ENCODE data around the gene DLG2. TPM values are rescaled to one million over a fixed set of nuclear protein-coding genes. Genes with fewer than 3 reads are reported as not detected.

Gene DLG2
- total RNA-seq, 1 donor from 2014 or later: 6.1 TPM

DNA sequence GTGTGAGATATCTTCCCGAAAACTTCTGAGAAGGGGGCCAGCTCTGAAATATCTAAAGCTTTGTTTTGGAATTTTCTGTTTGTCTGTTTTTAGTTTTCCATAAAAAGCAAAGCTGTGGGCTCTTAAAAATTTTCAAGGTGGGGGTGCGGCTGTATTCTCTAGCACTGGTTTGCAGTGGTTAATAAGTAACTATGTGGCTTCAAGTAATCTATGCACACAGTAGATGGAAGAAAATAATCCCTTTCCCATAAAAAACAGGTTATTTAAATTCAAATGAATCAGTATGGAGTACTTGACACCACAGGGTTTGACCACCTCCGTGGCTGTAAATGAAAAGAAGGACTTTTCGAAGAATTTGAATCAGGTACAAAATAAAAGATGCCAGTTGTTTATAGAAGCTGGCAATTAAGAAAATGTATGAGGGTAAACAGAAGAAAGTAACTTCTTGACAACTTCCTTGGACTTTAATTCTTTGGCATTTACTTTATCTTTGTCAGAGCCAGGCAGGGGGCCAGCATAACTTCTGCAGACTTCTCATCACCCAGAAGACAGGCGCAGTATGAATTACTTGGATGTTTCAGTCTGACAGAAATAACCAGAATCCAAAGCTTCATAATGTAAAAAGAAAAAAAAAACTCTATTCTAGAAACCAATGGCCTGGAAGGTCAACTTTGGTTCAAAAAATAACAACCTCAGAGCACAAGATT lies 981.0 kb downstream of the DLG2 start:
- ATAC-seq (ENCODE audit: poor library complexity): no peak
- no peak for DNase-seq
- intact Hi-C loops (cut with DNase I): no loop called here

DNA sequence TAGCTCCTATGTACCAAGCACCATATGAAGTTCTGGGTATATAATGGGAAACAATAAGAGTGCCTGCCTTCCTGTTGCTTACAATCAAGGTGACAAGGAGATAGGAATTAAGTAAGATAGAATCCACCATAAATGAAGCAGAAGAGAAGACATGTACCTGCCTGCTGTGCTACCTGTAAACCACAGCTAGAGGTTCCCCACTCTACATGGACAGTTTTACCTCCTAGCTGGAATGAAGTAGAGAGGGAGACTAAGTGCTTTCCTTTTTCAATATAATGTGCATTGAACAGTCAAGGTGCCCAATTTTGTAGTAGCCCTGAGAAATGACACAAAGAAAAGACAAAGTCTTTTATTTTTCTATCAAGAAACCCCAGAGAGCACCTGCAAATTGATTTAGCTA lies 984.6 kb downstream of the DLG2 start:
- ATAC-seq (ENCODE audit: poor library complexity) (no peak), DNase-seq (no peak)

DNA sequence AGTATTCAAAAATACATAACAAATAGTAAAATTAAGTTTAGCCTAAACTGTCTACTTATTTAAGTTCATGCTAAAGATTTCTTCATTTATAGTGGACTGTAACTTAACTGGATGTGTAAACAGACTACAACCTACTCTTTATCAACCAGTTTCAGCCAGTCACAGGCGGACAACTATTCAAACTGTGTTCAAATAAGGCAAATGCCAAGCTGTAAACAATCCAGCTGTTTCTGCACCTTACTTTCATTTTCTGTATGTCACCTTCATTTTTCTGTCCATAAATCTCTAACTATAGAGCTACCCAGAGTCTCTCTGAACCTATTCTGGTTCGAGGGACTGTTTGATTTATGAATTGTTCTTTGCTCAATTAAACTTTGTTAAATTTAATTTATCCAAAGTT lies 992.8 kb downstream of the DLG2 start:
- no peak for DNase-seq
- intact Hi-C loops (cut with DNase I): no loop called here
- ATAC-seq (ENCODE audit: poor library complexity): no peak

More for the DNA sequence above, 984.6 kb downstream of the DLG2 start:
- intact Hi-C loops (cut with DNase I): no loop called here

GRCh38 chr11:84628871-84629620 lies 998.1 kb downstream of the DLG2 start:
- intact Hi-C loops (cut with DNase I): no loop called here
- ATAC-seq (ENCODE audit: poor library complexity) (no peak), DNase-seq (no peak)

DNA sequence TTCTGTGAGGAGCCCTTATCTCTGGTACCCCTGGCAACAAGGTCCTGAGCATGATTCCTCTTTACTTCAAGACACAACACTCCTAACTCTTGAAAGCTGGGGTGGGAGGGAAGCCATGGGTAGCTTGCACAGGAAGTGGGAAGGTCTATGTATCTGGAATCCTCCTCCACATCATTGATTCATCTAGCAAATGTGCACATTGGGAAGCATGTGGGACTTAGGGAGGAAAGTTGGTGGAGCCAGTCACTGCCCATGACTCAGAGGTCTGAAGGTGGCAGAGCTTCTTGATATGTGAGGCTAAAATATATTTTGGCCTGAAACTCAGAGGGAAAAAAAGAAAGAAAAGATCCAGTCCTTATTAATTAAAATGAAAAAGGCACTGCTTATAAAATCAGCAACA lies 1000.9 kb downstream of the DLG2 start:
- intact Hi-C loops (cut with DNase I): no loop called here

DNA sequence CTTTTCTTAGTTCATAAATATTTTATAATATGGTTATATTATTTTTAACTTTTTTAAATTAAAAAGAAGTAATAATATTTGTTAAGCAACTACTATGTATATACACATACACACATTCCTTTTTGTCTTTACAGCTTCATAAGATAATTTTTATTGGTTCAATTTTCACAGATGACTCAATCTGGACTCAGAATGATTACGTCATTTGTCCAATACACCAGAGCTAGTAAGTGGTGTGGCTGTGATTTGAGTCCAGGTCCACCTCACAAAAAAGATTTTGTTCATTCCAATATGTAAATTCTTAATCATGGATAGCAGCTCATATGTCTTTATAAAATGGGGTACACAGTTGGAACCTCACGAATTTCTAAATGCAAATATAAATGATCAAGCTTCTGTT lies 1014.5 kb downstream of the DLG2 start:
- intact Hi-C loops (cut with DNase I): no loop called here
- ATAC-seq (ENCODE audit: poor library complexity): no peak
- DNase-seq: no peak

More for the DNA sequence above, 1000.9 kb downstream of the DLG2 start:
- no peak for ATAC-seq (ENCODE audit: poor library complexity)
- DNase-seq: no peak

DNA sequence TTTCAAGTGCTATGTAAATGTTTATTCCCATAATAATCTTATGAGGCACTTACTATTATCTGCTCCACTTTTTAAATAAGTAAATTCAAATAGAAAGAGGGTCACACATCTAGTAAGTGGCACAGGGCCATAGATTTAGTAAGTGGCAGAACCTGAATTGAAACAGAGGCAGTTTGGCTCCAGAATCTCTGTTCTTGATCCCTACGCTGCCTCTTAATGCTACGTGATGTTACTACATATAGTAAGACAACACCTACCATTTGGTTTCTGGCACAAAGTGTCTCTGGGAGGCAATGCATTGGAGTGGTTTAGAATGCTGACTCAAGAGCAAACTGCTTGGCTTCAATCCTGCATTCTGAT lies 1018.3 kb downstream of the DLG2 start:
- peak; percentile 82 for ATAC-seq (ENCODE audit: poor library complexity)
- intact Hi-C loops (cut with DNase I): no loop called here

GRCh38 chr11:84607975-84608836 lies 1018.9 kb downstream of the DLG2 start:
- no peak for DNase-seq
- ATAC-seq (ENCODE audit: poor library complexity): peak; percentile 81
- intact Hi-C loops (cut with DNase I): no loop called here

More for the DNA sequence above, 1018.3 kb downstream of the DLG2 start:
- DNase-seq: no peak

DNA sequence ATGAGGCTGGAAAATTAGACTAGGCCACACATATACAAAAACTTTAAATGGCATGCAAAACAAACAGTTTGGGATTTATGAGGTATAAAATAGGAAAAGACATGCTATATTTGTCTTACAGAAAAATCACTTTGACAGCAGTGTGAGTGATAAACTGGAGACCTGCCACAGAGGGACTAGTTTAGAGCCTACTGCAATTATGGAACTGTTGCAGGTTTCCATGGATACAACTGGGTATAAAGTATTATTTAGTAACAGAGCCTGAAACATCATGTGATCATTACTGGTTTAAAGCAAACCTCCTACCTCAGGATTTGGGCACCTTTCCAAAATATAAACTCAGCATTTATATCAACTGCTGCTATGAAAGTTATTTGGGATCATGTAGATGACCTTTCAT lies 1032.5 kb downstream of the DLG2 start:
- intact Hi-C loops (cut with DNase I): no loop called here
- DNase-seq (no peak), ATAC-seq (ENCODE audit: poor library complexity) (no peak)

GRCh38 chr11:84590106-84590505 lies 1037.0 kb downstream of the DLG2 start:
- DNase-seq: no peak
- intact Hi-C loops (cut with DNase I): no loop called here
- ATAC-seq (ENCODE audit: poor library complexity): no peak

DNA sequence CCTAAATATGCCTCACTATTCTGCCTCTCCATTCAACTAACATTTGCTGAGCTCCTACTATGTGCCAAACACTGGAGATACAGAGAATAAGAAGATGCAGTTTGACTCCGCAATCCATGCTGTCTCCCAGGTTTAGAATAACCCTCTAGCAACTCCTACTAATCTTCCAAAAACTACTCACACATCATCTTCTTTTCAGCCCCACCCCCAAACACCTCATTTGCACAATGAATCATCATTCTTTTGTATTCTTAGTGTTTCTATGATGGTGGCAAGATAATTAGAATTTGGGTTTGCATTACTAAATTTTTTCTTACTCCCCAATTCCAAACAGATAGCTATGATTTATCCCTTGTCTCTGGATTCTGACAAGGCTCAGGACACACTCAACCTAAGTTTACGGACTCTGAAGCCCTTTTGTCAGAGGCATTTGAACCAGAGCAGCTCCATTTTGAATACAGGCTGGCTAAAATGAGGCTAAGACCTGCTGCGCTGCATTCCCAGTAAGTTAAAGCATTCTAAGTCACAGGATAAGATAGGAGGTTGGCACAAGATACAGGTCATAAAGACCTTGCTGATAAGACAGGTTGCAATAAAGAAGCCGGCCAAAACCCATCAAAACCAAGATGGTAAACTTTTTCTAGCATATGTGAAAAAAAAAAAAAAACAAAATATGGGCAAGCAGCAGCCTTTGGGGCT lies 1038.9 kb downstream of the DLG2 start:
- DNase-seq (no peak), ATAC-seq (ENCODE audit: poor library complexity) (no peak)
- intact Hi-C loops (cut with DNase I): no loop called here

DNA sequence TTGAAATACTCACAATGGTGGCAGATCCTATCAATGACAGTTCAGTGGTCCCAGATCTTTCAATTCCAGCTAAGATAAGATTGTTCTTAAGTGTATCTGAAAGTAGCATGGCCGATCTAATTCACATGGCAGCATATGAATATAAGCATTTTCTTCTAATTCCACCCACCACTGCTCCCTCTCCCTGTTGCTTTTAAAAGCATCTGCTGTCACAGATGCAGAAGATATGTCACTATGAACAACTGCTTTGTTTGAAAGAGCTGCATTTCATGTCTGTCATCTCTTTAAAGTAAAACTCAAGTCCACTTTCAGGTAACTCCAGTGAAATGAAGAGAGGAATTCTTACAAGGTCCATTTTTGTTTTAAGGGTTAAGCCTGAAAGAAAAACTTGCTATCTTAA lies 1044.0 kb downstream of the DLG2 start:
- ATAC-seq (ENCODE audit: poor library complexity) (no peak), DNase-seq (no peak)
- intact Hi-C loops (cut with DNase I): no loop called here

DNA sequence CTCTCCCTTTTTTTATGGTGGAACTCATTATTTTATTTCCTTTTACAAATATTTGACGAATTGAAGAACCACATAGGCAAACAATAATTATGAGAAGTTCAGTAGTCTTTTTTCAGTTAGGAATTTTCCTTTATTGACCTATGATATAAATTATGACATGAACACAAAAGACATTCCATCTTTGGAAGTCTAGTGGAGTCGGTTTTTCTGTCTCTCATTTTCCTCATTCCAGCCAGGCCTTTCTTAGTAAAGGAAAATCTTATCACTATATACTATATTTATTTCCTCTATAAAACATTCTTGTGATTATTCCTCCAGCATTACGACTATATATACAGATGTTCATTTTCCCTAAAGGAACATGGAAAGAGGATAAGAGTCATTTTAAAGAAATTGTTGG lies 1046.1 kb downstream of the DLG2 start:
- ATAC-seq (ENCODE audit: poor library complexity): no peak
- no peak for DNase-seq
- intact Hi-C loops (cut with DNase I): no loop called here

GRCh38 chr11:84580428-84580827 lies 1046.7 kb downstream of the DLG2 start:
- intact Hi-C loops (cut with DNase I): no loop called here
- ATAC-seq (ENCODE audit: poor library complexity): no peak
- no peak for DNase-seq

DNA sequence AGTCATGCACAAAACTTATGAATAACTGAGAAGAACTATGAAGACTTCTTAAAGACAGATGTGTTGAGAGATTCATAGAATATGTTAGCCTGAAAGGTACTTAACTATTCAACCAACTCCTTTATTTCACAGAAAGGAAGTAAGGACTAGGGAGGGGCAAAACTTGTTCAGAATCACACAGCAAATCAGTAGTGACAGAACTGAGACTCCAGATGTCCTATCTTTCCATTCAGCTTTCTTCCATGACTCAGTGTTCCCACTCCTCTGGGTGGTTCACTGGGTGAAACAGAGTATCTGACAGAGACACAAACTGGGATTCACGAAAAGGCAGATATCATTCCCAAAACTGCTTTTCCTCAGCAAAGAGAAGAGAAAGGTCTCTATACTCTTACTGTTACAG lies 1053.3 kb downstream of the DLG2 start:
- intact Hi-C loops (cut with DNase I): no loop called here

DNA sequence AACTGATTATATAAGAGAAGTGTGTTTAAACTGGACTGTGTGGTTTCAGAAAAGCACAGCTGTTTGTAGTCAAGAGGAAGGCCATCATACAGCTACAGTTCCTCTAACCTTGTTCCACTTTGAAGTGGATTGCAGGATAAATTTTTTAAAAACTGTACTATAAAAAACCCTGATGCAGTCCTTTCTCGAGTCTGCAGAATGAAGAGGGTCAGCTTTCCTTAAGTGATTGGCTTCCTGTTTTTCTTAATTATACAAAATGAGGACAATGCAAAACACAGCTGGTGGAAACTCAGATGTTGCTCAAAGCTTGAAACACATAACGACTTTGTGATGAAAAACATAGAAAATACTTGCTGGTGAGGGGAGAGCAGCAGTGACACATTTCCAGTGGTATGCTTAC lies 1060.5 kb downstream of the DLG2 start:
- intact Hi-C loops (cut with DNase I): no loop called here
- no peak for DNase-seq
- ATAC-seq (ENCODE audit: poor library complexity): no peak

More for the DNA sequence above, 1053.3 kb downstream of the DLG2 start:
- DNase-seq: no peak
- no peak for ATAC-seq (ENCODE audit: poor library complexity)

GRCh38 chr11:84564867-84565184 lies 1062.3 kb downstream of the DLG2 start:
- intact Hi-C loops (cut with DNase I): no loop called here
- ATAC-seq (ENCODE audit: poor library complexity) (no peak), DNase-seq (no peak)

DNA sequence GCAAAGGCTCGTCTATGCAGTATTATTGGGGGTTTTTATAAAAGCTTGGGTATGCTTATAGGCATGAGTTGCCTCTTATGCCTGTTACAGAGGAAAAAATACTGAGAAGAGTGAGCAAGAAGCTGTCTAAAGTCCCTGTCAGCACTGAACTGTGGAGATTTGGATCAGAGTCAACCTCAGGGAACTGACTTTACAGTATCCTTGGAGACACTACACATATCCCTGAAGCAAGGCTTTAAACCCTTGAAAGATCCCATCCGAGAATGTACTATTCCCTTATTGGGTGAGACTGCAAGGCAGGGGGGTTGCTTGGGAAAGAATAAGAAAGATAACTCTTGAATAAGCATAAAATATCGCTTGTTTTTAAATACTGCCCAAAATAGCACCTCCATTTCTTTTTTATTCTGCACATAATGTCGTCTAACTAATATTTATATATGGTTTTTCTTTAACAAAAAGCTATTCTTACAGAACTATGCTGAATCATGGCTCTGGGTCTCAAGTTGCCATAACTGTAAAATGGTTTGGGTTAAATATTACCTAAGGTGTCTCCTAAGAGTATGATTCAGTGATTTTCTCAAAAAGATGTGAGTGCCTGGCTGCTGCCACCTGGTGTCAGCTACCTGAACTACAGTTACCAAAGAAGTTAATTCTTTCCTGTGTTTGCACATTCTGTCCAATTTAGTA lies 1062.8 kb downstream of the DLG2 start:
- no peak for DNase-seq
- intact Hi-C loops (cut with DNase I): no loop called here
- no peak for ATAC-seq (ENCODE audit: poor library complexity)

DNA sequence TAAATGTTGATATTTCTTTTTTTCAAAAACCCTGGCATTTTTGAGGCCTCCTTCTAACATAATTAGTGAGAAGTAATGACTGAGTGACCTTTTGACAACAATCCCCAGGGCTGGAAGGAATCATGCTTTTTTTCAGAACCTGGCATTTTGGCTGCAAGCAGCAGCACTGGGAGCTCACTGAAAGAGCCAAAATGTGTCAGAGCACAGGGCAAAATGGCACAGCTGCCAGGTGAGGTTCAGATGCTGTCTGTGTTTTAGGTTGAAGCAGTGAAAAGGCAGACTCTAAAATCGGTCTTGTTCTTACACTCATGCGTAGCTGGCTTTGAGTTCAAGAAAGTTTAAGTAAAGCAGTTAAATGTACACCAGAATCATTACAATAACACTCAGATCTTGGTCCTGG lies 1063.8 kb downstream of the DLG2 start:
- ATAC-seq (ENCODE audit: poor library complexity) (no peak), DNase-seq (no peak)
- intact Hi-C loops (cut with DNase I): no loop called here

Measured in Right ventricle myocardium superior (tissue), 1 donor.